ENCODE results near the gene GID4. TPM values are rescaled to one million over a fixed set of nuclear protein-coding genes. Genes with fewer than 3 reads are reported as not detected.
A peak's percentile ranks its signal among the peaks of the same experiment; 100 is the strongest.

Gene GID4
- total RNA-seq, 6 experiments from 2014 or later: 4.8 to 6.1 (median 5.3) TPM

DNA sequence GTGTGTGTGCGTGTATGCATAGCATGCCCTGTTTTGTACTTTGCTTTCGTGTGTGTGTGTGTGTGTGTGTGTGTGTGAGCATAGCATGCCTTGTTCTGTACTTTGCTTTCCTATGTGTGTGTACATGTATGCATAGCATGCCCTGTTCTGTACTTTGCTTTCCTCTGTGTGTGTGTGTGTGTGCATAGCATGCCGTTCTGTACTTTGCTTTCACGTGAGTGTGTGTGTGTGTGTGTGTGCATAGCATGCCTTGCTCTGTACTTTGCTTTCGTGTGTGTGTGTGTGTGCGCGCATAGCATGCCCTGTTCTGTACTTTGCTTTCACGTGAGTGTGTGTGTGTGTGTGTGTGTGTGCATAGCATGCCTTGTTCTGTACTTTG is 39.2 kb upstream of the GID4 start:
- Histone ChIP-seq H3K36me3 (no peaks in the 10 kb centered on the region), H3K27me3 (no peaks in the 10 kb centered on the region), H3K4me3 (no peak overlapping the region), H3K27ac (no peak overlapping the region), H3K9me3 (no peaks in the 10 kb centered on the region), H3K4me1 (no peaks in the 10 kb centered on the region)
- intact Hi-C loops (cut with DNase I): no loop called here
- whole genome bisulfite sequencing (ENCODE audit: insufficient coverage, low coverage, low lambda C conversion rate, missing lambda C conversion rate): 100% methylated on average over 1 of the region's 8 CpGs
- TF ChIP-seq, protein P1, sequence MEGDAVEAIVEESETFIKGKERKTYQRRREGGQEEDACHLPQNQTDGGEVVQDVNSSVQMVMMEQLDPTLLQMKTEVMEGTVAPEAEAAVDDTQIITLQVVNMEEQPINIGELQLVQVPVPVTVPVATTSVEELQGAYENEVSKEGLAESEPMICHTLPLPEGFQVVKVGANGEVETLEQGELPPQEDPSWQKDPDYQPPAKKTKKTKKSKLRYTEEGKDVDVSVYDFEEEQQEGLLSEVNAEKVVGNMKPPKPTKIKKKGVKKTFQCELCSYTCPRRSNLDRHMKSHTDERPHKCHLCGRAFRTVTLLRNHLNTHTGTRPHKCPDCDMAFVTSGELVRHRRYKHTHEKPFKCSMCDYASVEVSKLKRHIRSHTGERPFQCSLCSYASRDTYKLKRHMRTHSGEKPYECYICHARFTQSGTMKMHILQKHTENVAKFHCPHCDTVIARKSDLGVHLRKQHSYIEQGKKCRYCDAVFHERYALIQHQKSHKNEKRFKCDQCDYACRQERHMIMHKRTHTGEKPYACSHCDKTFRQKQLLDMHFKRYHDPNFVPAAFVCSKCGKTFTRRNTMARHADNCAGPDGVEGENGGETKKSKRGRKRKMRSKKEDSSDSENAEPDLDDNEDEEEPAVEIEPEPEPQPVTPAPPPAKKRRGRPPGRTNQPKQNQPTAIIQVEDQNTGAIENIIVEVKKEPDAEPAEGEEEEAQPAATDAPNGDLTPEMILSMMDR (IDR thresholded peaks at IDR 0.05): no peak
- no peak for TF ChIP-seq POLR2A (IDR thresholded peaks at IDR 0.05)
- DNase-seq (no peak), ATAC-seq (no peak)

DNA sequence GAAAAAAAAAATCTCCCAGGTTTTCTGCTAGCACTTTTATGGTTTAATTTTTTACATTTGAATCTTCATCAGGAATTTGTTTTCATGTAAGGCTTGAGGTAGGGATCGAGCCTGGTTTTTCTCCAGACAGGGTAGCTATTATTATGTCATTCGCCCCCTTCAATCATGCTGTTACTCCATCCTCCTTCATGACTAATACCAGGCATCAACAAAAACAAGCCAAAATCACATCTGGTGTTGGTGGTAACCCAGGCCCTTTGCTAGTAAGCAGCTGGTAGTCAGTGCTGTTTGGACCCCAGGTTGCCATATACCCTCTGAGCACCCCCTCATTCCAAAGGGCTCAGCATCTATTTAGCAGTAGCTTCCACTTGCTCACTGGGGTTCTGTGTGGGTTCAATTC is 37.0 kb upstream of the GID4 start:
- no peak overlapping the region for H3K4me3 ChIP-seq
- WGBS (ENCODE audit: insufficient coverage, low coverage, low lambda C conversion rate, missing lambda C conversion rate): 100% methylated on average over 2 of the region's 2 CpGs
- no peaks in the 10 kb centered on the region for H3K36me3 ChIP-seq
- no peaks in the 10 kb centered on the region for H3K4me1 ChIP-seq
- DNase-seq (no peak), ATAC-seq (no peak)
- H3K27ac ChIP-seq: no peak overlapping the region
- TF ChIP-seq POLR2A (IDR thresholded peaks at IDR 0.05): no peak
- TF ChIP-seq, protein P1 (IDR thresholded peaks at IDR 0.05): no peak
- intact Hi-C loops (cut with DNase I): no loop called here
- H3K9me3 ChIP-seq: no peaks in the 10 kb centered on the region
- H3K27me3 ChIP-seq: no peaks in the 10 kb centered on the region

DNA sequence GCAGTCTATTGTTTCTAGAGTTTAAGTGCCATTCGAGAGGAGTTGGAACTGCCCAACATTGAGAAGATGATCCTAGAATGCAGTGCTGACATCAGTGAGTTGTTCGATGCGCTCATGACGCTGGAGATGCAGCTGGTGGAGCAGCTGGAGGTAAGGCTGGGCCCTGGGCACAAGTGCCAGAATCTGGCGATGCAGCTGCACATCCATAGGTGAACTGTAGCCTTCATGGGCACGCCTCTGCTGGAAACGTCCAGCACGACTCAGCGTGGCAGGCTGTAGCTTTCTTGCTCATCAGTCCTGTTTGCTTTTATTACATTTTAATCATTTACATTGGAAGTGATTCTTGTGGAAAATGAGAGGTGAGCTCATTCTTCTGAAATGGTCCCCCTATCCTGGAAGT is 34.9 kb upstream of the GID4 start:
- WGBS (ENCODE audit: insufficient coverage, low coverage, low lambda C conversion rate, missing lambda C conversion rate): 85% methylated on average over 5 of the region's 9 CpGs
- no peak for TF ChIP-seq POLR2A (IDR thresholded peaks at IDR 0.05)
- TF ChIP-seq, protein P1 (IDR thresholded peaks at IDR 0.05): no peak
- DNase-seq (no peak), ATAC-seq (no peak)
- intact Hi-C loops (cut with DNase I): no loop called here
- Histone ChIP-seq H3K27ac (no peak overlapping the region), H3K27me3 (no peaks in the 10 kb centered on the region), H3K4me1 (no peaks in the 10 kb centered on the region), H3K4me3 (no peak overlapping the region), H3K36me3 (no peaks in the 10 kb centered on the region), H3K9me3 (no peaks in the 10 kb centered on the region)

DNA sequence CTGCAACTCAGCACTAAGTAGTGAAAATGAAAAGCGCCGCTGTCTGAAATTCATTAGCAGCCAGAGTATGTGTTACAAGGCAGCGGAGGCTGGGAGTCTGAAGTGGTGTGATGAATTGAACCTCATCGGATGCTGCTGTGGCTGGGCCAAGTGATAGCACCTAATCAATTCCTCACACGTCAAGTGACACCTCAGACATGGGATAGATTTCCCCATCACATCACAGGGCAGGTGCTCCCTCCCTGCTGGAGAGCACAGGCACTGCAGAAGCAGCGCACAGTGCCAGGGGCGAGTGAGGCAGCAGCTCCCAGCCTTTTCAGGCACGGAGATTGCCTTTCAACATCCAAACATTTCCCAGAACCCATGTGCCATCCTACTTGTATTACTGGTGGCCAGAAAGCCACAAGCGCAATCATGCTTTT is 34.3 kb upstream of the GID4 start:
- Histone ChIP-seq H3K9me3 (no peaks in the 10 kb centered on the region), H3K36me3 (no peaks in the 10 kb centered on the region), H3K27me3 (no peaks in the 10 kb centered on the region), H3K4me3 (no peak overlapping the region), H3K4me1 (no peaks in the 10 kb centered on the region), H3K27ac (no peak overlapping the region)
- WGBS (ENCODE audit: insufficient coverage, low coverage, low lambda C conversion rate, missing lambda C conversion rate): 89% methylated on average over 6 of the region's 9 CpGs
- ATAC-seq (peak in 2 of 4 donors; percentile 17 to 29), DNase-seq (no peak)
- TF ChIP-seq POLR2A (IDR thresholded peaks at IDR 0.05): no peak
- TF ChIP-seq, protein P1 (IDR thresholded peaks at IDR 0.05): peak in 1 of 4 donors; percentile 13
- intact Hi-C loops (cut with DNase I): no loop called here

DNA sequence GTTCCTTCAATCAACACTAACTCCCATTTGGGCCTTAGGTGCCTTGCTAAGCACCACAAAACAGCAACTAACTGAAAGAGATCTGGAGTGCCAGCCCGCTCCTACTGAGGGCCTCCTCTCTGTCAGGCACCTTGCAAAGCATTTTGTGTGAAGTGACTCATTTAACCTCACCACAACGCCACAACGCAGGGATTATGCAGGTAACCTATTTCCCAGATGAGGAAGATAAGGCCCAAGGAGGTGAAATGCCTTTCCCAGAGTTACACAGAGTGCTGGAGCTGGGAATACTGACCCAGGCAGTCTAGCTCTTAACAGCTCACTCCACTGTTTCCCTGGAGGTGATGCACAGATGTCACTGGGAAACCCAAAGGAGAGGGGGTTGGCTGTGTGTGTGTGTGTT is 33.7 kb upstream of the GID4 start:
- H3K4me3 ChIP-seq: no peak overlapping the region
- ATAC-seq: no peak
- H3K9me3 ChIP-seq: no peaks in the 10 kb centered on the region
- H3K27ac ChIP-seq: no peak overlapping the region
- TF ChIP-seq, protein P1 (IDR thresholded peaks at IDR 0.05): no peak
- TF ChIP-seq POLR2A (IDR thresholded peaks at IDR 0.05): no peak
- H3K36me3 ChIP-seq: no peaks in the 10 kb centered on the region
- H3K27me3 ChIP-seq: no peaks in the 10 kb centered on the region
- no peaks in the 10 kb centered on the region for H3K4me1 ChIP-seq
- DNase-seq: no peak
- WGBS (ENCODE audit: insufficient coverage, low coverage, low lambda C conversion rate, missing lambda C conversion rate): 100% methylated on average over 2 of the region's 3 CpGs
- intact Hi-C loops (cut with DNase I): no loop called here

Data from right lobe of liver (tissue), 6 donors.